Measurements from ENCODE around the gene CYLD. TPM values are rescaled to one million over a fixed set of nuclear protein-coding genes. Genes with fewer than 3 reads are reported as not detected.

Gene CYLD
- total RNA-seq, 4 donors from 2014 or later, result 79.2 to 180 (median 92.4) TPM

DNA sequence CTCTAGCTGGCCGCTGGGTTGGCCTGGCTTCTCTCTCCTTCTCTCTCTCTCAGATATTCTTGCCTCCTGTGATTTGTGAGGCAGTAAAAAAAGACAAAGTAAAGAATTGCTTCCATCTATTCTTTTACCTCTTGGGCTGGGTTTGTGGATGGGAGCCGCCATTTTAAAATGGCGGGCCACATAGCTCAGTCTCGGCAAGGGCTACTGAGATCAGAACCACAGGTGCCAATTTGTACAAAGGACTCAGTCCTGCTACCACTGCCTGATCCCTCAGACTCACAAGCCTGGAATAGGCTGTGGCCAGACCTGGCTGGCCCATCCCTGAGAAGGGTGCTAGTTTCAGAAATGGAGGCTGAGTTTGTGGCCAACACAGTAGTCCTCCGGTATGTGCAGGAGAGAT lies 24.4 kb upstream of the CYLD start:
- no peaks in the 10 kb centered on the region for H3K36me3 ChIP-seq
- H3K9me3 ChIP-seq, result no peaks in the 10 kb centered on the region
- H3K4me3 ChIP-seq (replicated peaks in 1 of 3), result no peak overlapping the region
- no peaks in the 10 kb centered on the region for H3K27me3 ChIP-seq
- DNase-seq, result no peak
- TF ChIP-seq POLR2A (IDR thresholded peaks at IDR 0.05), result no peak
- no peak for TF ChIP-seq CTCF (IDR thresholded peaks at IDR 0.05)
- intact Hi-C loops (cut with DNase I), result no loop called here
- no peak overlapping the region for H3K27ac ChIP-seq
- no peaks in the 10 kb centered on the region for H3K4me1 ChIP-seq
- WGBS, 2 donors, result 87 to 100% methylated on average over 5 of the region's 5 CpGs

DNA sequence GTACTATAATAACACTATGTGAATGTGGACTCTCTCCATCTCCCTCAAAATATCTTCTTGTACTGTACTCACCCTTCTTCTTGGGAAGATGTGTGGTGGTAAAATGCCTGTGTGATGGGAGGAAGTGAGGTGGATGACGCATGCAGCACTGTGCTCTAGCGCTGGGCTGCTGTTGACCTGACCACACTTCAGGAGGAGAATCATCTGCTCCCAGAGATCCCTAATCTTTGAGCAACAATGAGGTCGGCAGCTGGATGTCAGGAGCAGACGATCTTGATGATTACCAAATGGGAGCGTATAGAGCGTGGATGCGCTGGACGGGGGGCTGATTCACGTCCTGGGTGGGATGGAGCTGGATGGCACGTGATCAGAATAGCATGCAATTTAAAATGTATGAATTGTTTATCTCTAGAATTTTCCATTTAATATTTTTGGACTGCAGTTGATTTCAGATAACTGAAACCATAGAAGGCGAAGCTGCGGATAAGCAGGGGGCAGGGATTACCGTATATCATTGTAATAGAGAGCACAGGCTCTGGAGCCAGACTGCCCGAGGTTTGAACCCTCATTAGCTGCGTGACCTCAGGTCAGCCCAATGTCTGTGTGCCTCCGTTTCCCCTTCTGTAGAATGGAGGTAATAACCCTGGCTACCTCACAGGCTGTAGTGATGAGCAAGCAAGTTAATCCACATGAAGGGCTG lies 23.7 kb upstream of the CYLD start:
- no peaks in the 10 kb centered on the region for H3K36me3 ChIP-seq
- intact Hi-C loops (cut with DNase I), result no loop called here
- WGBS, 2 donors, result 76 to 87% methylated on average over 16 of the region's 16 CpGs
- H3K4me1 ChIP-seq, result no peaks in the 10 kb centered on the region
- TF ChIP-seq CTCF (IDR thresholded peaks at IDR 0.05), result no peak
- no peak for TF ChIP-seq POLR2A (IDR thresholded peaks at IDR 0.05)
- no peak for DNase-seq
- no peak overlapping the region for H3K4me3 ChIP-seq (replicated peaks in 1 of 3)
- H3K9me3 ChIP-seq, result no peaks in the 10 kb centered on the region
- H3K27ac ChIP-seq, result no peak overlapping the region
- no peaks in the 10 kb centered on the region for H3K27me3 ChIP-seq

DNA sequence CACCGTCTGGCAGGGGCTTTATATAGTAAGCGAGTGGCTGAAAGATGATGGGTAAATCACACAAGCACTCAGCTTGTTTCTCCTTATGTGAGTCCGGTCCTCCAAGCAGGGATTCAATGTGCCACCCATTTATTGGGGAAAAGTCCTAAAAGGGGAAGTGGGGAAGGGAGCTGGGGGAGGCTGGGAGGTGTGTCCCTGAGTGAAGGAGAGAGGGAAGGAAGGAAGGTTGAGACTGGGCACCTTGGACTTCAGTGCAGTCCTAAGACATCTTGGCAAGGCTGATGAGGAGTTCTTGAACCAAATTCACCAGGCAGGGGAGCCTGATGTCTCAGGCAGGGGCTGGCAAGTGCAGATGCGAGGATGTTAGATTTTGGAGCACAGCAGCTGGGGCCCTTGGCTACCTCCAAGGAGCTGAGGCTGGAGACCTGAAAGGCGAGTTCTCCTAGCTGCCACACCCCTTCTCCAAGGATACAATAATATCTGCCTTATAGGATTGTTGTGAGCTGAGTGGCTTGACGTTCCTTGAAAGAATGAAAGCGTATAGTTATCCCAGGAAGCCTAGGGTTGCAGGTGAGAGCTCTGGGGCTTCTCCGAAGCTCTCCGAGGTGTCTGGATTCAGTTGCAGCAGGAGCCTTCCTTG lies 23.0 kb upstream of the CYLD start:
- no peaks in the 10 kb centered on the region for H3K4me1 ChIP-seq
- H3K36me3 ChIP-seq, result no peaks in the 10 kb centered on the region
- DNase-seq, result no peak
- no peak overlapping the region for H3K27ac ChIP-seq
- no peaks in the 10 kb centered on the region for H3K27me3 ChIP-seq
- TF ChIP-seq CTCF (IDR thresholded peaks at IDR 0.05) (no peak), POLR2A (IDR thresholded peaks at IDR 0.05) (no peak)
- 63 to 77% methylated on average over 8 to 9 of the region's 9 CpGs for WGBS, 2 donors
- intact Hi-C loops (cut with DNase I), result no loop called here
- H3K9me3 ChIP-seq, result no peaks in the 10 kb centered on the region
- no peak overlapping the region for H3K4me3 ChIP-seq (replicated peaks in 1 of 3)

DNA sequence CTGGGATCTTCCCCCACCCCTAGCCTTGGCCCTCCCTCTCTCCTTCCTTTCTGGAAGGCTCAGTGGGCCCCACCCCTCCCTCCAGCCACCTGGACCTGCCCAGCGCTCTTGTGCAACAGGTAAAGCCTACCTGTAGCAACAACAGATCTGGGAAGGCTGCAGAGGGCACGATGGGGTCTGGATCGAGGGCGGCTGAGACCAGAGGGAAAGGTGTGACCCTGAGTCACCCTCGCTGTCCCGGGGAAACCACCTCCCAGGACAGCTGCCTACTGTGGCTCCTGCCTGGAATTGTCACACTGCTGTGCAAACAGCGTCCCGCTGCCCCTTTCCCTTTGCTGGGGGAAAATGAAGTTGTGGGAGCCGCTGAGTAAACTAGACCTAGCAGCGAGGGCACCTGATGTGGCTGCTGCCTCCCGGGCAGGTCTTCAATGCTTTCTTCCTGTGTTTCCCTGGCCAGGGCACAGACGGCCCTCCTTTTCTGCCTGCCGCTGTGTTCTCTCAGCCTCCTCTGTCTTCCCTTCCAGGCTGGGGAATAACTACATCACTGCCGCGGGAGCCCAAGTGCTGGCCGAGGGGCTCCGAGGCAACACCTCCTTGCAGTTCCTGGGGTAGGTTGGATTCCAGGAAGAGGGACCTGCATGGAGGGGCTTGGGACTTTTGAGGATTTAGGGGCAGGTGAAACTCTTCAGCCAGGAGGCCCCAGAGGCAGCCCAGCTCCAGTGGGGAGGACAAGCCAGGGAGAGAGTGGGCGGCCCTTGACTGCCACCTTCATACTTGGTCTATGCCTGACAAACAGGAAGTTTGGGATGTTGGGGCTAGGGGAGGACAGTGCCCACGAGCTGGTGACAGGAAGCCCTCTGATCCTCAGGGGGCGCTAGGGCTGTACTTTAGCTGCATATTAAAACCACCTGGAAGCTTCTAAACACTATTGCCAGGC lies 22.2 kb upstream of the CYLD start:
- H3K27ac ChIP-seq, result no peak overlapping the region
- no peaks in the 10 kb centered on the region for H3K9me3 ChIP-seq

More for the DNA sequence above, 22.2 kb upstream of the CYLD start:
- WGBS, 2 donors, result 51 to 69% methylated on average over 11 to 20 of the region's 20 CpGs
- DNase-seq, result no peak
- no peaks in the 10 kb centered on the region for H3K4me1 ChIP-seq
- intact Hi-C loops (cut with DNase I), result no loop called here
- H3K4me3 ChIP-seq (replicated peaks in 1 of 3), result no peak overlapping the region
- no peaks in the 10 kb centered on the region for H3K36me3 ChIP-seq
- TF ChIP-seq POLR2A (IDR thresholded peaks at IDR 0.05) (no peak), CTCF (IDR thresholded peaks at IDR 0.05) (no peak)
- no peaks in the 10 kb centered on the region for H3K27me3 ChIP-seq
